ENCODE results near the gene CTSZ.
"Not testable (repeated sequence)": the region's sequence is repeated elsewhere in the genome, so short reads cannot be mapped to it uniquely, and the experiment has no call there.

CTSZ gene

DNA sequence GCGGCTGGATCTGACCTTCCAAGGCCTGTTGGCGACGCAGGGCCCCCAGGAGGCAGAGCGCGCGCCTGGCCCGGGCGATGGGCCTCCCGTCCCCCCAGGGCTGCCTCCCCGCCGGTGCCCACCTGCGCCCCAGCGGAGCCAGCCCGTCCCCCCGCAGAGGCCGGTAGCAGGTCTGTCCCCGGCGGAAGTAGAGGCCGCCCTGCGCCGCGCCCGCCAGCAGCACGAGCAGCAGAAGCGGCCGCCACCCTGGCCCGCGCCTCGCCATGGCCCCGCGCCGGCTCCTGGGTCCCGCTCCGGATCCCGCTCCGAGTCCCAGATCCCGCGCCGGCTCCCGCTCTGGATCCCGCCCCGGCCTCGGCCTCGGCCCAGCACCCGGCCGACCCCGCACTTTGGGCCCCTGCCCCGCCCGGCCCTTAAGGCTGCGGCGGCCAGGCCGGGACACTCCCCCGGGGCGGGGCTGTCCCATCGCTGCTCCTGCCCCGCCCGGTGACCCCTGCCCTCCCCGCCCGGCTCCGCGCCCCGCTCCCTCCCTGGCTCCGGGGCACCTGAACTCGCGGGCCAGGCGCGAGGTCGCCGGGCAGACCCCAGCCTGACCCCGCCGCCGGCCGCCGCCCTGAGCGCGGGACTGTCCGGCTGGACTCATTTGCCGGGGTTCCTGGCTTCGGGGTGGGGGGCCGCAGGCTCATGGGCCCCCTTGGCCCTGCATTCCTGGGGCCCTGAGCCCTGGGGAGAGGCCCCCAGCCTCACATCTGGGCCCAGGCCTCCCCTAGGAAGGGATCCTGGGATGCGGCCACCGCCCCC lies at the start of gene CTSZ:
TSS of gene CTSZ (minus strand) at position 391 of the 801 bp plus-strand sequence. CDS start at position 265, 126 bp downstream.
- no peak for DNase-seq

DNA sequence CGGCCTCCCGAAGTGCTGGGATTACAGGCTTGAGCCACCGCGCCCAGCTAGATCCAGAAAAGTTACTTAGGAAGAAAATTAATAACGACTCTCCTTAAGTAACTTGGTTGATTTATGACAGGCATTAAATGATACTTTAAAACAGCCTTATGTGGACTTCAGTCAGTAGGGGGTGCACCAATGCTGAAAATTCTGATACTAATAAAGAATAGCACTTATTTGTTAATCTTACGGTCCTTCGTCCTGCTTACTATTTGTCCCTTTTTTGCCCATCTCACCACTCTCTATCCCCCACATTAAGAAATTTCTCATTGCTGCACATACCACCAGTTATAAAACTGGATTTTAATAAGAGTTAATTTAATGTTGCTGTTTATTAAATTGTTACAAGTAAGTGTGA lies 48.2 kb upstream of the CTSZ start:
- DNase-seq: no peak

DNA sequence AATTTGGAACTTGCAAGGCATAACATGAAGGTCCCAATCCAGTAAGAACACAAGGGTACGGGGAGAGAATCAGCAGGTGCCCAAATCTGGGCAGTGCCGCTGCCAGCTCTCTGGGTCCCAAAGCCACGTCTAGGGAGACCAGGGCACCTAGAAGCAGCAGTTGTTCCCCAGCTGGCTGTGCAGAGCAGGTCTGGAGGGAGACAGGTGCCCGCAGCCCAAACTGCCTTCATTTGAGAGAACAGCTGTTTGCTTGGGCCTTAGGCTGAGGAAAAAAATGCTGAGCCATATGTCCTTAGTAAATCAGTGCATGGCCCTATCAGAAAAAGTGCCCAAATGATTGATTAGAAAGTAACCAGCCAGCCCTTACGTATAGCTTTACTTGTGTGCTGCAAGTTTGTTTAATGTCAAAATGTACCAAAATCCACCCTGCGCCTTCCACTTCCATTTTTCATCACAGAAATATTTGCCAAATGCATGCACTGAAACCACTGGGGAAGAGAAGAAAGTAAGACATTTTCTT lies 44.7 kb upstream of the CTSZ start:
- DNase-seq: no peak

DNA sequence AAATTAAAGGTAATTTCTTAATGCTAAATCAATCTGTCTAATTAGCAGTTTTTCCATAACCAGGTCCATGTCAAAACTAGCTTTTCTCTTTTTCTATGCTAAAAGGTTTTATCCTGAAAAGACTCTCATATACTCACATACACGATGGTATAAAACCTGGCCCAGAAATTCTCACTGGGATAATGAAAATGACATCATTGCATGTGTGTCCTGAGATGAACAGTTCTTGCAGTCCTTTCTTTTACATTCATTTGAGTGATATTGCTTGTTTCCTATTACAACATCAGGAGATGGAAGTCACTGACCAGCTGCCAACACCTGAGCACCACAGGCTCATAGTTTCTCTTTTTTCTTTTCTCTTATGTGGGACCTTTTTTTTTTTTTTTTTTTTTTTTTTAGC lies 43.4 kb upstream of the CTSZ start:
- DNase-seq: no peak

DNA sequence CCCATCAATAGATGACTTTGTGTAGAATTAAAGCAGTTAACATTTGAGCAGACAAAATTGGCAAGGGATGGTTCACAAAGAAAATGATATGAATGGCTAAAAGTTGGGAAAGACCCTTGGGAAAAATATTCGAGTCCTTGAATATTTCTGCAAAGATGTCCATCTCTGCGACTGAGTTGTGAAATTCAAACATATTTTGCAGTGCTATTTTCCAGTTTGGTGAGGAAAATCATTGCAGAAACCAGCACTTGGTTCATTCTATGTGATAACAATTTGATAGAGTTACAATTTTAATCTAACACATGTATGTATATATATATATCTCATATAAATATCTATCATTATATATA lies 41.6 kb upstream of the CTSZ start:
- DNase-seq: no peak

DNA sequence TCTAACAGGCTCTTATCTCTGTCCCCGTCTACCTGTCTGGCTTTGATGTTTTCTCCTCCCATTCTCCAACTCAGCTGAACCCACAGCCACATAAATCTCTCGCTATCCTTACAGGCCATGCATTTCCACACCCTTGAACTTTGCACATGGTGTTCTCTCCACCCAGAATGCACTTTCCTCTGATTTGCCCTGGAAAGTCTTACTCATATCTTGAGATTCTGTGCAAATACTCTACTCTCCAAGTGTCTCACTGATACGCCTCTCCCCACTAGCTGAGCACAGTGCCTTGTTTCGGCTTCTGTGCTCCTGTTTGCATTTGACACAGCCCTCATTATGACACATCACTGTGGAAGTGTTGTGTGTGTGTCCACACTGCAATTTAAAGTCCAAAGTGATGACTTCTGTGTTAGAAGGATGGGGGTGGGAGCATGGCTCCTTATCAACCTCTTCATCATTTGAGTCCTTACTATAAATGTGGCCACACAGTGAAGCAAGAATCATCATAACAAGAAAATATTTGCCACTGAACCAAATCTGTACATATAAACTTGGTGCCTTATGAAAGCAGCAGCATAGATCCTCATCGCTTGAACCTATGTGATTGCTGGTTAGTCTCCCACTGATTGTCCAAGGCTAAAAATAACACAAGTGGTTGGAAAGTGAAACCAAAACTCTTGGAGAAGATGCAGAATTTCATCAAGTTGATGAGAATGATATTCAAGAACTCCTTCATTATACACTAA lies 41.1 kb upstream of the CTSZ start:
- DNase-seq: no peak

DNA sequence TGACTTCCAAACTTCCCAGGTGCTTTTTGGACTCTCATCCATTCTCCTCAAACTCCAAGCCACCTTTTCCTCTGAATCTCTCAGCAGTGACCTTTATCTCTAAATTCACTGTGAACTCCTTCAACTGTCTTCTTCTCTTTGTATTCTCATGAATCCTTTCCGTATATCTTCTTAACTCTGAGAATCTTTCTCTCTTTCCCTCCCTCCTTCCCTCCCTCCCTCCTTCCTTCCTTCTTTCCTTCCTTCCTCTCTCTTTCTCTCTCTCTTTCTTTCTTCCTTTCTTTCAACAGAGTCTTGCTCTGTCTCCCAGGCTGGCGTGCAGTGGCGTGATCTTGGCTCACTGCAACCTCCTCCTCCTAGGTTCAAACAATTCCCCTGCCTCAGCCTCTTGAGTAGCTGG lies 39.8 kb upstream of the CTSZ start:
- DNase-seq: no peak

DNA sequence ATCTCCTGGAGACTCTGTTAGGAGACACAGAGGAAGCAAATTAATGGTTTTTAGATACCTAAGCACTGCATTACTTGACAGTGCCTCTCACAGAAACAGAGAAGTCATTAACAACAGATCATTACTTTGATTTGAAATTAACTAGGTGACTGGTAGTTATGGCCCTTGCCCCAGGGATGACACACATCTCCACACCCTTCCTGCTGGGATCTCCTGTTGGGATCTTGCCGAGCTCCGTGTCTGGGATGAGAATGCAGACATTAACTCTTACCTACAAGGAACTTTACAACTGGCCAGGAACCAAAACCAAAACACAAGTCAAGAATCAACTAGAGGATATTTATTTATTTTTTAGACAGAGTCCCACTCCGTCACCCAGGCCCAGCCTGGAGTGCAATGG lies 37.7 kb upstream of the CTSZ start:
- DNase-seq: no peak

DNA sequence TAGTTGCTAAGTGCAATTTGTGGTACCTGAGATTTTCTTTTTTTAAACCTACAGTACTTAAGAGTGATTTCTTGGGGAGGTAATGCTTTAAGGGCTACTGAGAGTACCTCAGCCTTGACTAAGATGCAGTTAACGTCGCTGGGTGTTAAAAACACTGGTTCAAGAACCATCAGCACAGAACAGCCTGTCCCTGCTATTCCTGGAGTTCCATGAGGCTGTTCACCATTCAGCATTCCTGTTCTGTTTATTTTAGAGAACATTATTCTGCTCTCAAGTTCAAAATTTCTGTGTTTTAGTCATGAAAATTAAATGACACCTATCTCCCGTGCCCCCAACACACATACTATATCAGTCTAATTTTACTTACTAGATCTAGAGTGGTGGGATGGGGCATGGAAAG lies 37.2 kb upstream of the CTSZ start:
- DNase-seq: no peak

DNA sequence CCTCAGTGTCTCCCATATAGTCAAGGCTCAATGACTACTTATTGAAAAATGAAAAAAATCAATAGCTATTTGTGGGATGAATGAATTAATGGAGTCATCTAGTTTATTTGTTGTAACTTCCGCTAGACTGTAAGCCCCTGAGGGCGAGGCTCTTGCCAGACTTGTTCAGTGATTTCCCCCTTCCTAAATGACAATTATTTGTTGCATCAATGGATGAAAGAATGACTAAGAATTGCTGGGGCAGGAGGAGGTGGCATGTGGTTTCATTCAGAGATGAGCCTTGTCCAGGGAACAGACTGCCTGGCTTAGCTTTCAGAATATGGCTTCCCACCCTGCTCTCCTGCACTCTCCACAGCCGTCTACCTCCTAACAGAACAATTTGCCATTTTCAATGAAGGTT lies 36.6 kb upstream of the CTSZ start:
- DNase-seq: no peak

DNA sequence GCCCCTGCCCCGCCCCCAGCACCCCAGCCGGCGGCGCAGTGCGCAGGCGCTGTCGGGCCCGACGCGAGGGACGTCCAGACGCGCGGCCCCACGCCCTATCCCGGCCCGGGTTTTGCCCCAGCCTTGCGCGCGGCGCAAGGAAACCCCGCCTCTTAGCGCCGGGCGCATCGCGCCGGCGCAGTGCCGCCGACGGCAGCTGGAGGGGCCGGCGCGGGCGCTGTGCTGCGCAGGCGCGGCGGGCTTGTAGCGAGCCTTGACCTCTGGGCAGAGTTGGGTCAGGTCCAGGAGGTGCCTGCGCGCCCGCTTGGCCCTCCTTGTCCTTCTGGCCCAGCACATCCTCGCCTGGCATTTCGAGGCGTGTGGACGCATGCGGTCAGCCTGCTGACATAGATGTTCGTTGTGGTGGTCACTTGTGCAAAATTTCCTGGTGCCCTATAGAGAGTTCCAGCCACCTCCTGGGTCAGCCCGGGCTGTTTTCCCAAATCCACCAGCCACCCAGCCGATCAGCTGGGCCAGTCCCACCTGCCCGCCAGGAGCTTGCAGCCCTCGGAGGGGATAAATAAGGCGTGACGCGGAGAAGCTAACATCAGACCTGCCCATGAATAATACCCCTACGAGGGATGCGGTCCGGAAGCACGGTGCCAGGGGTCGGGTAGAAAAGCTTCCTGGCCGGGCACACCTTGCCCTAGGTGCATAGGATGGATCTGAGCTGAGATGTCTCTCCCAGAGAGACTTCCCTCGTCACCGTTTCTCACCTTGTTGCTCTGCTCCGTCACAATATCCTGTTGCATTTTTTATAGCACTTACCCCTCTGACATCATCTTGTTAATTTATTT lies 36.0 kb upstream of the CTSZ start:
- DNase-seq: peak; percentile 93

DNA sequence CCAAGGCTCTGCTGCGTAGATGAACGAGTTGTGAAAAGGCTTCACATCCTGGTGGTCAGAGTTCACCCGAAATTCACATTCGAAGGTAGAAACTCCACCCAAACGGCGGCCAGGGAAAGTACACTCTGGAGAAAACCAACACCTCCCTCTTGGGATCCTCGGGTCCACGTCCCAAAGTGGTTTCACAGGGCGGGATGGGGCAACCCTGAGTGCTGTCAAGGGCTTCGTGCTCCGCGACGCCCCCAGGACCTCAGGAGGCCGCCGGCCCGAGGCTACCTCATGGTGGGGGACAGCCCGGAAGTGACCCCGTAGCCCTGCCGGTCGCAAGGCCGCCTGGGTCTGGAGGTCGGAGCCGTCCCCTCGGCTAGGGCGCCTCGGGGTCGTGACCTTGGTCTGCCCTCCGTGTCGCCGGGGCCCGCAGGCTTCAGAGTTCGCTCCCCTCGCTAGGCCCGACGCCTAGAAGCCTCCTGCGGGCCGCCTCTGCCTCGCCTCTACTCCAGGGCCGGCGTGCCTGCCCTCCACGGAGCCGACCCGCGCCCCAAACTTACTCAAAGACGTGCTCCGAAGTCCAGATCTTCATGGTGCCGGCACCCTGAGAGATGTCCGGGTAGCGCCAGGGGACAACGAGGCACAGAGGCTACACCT lies 35.2 kb upstream of the CTSZ start, which contains the start of gene PRELID3B:
TSS of gene PRELID3B (minus strand) at position 636 of the 645 bp plus-strand sequence. CDS start at position 580, 56 bp downstream.
- no peak for DNase-seq

DNA sequence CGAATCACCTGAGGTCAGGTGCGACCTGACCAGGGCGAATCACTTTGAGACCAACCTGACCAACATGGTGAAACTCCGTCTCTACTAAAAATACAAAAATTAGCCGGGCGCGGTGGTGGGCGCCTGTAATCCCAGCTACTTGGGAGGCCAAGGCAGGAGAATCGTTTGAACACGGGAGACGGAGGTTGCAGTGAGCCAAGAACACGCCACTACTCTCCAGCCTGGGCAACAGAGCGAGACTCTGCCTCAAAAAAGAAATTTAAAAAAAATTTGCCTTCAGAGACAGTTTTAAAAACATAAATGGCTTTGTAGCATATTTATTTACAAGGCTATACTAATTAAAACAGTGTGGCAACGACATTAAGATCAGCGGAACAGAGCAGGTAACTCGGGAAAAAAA lies 34.4 kb upstream of the CTSZ start:
- not testable (repeated sequence) for DNase-seq

DNA sequence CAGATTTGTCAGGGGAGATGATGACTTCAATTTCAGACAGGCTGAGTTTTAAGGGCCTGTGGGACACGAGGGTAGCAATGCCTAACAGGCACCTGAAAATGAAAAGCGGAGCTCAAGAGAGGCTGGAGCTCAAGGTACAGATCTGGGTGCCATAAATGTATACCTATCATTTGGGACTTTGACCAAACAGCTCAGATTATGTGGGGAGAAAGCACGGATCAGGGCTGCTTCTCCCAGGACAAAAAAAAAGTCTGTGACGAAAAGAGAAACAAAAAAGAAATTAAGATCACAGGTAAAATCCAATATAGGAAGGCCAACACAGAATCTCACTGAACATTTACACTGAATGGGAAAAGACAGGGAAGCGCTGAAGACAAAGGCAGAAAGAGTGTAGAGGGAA lies 33.6 kb upstream of the CTSZ start:
- DNase-seq: no peak

DNA sequence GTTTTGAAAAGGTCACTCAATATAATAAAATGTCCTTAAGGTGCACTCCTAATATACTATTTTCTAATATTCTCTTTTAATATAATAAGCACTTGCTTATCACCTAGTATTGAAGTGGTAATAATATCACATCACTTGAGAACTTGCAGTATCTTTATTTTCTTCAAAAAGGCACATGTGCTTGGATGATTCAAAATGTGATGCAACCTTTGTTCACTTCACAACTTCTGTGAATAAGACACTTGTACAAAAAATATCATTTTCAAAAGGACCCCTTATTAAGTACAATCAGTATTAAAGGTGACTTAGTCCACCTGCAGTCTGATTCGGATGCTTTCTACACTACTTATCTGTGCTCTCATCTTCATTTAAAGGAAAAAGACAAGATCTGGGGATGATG lies 32.2 kb upstream of the CTSZ start:
- no peak for DNase-seq

DNA sequence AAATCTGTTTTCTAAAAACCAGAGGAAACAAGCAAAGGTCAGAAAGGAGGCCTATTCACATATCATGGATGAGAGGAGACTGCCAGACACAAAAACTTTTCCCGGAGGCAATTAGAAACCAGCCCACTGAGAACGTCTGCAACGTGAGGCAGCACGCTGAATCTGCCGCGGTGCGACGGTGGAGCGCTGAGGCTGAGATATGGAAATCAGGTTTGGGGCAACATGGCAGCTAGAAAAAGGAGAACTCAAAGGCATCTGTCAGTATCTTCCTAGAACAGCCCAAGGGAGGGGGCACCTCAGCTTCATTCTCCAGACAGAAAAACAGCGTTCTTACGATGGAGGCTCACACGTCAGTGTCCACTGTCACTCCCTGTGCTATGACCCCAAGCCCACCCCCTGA lies 30.3 kb upstream of the CTSZ start:
- DNase-seq: no peak

DNA sequence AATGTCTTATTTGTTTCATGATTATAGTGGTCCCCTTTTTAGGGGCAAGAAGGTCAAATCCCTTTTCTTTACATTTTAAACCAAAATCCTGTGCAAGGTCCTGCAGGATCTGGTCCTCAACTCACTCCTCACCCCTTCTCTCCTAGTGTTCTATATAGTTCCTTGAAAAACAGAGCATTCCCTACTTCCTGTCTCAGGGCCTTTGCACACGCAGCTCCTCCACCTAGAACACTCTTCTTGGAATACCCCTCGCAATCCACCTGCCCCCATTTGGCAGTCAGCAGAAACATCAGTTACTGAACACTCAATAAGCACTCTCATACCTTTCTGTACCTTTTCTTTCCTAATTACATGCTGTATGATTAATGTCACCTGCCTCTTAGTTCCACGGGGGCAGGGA lies 28.3 kb upstream of the CTSZ start:
- DNase-seq: no peak

DNA sequence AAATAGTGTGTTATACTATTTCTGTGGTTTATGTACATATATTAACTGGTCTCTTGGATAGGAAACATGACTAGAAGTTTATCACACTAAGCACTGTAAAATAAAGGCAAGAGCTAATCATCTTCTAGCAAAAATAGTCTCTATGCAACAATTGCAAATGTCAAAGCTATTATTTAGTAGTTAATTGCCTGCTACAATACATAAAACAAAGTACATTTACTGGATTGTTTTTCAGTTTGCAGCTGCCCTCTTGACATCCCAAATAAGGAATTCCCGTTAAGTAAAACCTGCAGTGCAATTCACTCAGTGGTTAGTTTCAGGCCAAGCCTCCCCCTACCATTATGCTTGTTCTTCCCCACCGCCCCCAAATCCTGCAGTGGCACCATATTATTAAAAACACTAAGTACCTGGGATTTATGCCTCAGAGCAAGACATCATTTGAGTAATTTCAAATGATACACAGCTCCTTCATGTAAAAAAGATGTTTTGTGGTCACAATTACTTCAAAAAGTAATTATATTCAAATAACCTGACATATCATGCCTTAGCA lies 26.6 kb upstream of the CTSZ start:
- peak; percentile 2 for DNase-seq

DNA sequence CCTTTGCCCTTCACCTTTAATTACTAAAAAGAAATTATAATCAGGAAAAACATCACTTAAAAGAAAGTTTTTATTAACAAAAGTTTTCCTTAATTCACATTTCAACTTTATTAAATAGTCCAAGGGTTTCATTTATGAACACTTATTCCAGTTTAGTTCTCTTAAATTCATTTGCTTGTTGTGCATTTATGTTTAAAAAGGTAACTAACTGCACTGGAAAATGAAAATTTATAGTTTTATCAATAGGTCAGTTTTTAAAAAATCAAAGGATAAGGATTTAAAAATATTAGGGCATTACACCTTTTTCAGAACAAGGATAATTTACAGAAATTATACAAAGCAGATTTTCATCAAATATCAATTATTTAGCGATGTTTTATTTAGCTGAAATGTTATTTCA lies 26.0 kb upstream of the CTSZ start:
- DNase-seq: no peak

DNA sequence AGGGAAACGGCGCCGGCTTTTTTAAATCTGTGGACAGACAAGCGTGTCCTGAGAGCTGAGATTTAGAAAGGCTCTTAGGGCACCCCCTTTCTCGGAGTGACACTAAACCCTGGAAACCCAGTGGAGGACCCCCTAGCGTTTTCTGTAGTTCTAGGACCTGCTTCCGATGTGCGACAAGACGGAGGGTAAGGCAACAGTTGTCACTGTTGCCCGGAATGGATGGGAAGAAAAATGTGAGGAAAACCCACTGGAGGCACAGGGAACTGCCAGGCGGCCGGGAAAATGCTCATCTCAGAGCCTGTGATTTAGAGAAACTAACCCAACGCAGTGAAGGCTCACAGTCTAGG lies 25.6 kb upstream of the CTSZ start:
- no peak for DNase-seq

DNA sequence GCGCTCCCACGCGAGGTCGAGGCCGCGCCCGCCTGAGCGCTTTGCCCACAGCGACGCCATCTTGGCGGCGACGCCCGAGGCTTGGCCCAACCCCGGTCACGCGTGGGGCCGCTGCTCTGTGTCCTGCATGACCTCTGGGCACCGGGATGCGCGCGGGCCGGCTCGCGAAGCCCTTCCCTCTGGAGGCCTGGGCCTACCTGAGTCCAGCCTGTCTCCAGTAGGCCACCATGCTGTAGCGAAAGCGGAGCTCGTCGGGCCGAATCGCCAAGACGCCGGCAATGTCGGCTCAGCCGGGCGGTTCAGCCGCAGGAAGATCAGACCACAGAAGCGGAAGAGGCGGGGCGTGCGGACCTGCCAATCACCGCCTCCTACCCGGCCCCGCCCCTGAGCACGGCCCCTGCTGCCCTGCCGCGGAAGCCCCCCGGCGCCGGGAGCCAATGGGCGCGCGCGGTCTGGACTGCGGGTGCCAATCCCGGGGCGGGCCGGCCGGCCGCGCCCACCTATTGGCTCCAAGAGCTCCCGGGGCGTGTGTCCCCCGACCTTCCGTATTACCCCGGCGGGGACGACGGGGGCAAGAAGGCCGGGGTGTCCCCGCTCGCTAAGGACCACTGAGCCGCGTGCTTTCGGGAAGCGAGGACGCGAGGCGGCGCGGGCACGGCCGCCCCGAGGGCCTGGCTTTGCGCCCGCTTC lies 25.1 kb upstream of the CTSZ start, which contains the start of gene ATP5F1E:
TSS of gene ATP5F1E (minus strand) at position 313 of the 690 bp plus-strand sequence. CDS start at position 229, 84 bp downstream.
- peak; percentile 92 for DNase-seq

DNA sequence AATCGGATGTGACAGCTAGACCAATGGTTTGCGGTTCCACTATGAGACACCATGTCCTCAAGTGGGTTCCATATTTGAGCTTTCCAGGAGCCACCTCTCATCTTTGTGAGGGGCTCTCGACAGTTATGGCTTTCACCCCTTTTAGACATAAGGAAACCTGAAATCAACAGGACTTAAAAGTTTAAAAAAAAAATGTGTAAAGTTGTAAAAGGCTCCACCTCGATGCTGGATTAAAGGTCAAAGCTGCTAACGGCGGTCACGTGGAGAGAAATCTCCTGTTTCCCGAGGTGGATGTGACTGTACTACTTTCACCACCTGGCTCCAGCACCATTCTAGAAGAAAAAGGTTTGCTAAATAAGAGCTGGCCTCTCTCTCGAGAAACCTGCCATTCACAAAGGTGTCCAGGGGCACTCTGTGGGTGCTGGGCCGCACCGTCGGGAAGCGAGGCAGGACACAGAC lies 24.5 kb upstream of the CTSZ start:
- no peak for DNase-seq
